B cell (primary cell): ENCODE data around the gene NDUFB7. TPM values are rescaled to one million over a fixed set of nuclear protein-coding genes. Genes with fewer than 3 reads are reported as not detected.
A peak's percentile ranks its signal among the peaks of the same experiment; 100 is the strongest.

ENCODE experiments used
- ATAC-seq: fragments of 200-7000 bp; cut with Tn5 transposase; one replicate; pipeline ENCODE4 v1.10.0; 2021; ENCODE audit warnings: low read depth, mild to moderate bottlenecking, moderate number of reproducible peaks, moderate library complexity
- CTCF ChIA-PET: fragments of 350-600 bp; sonication (Branson Sonifier 250); formaldehyde crosslinking; loops from one replicate; lab custom pipeline; 2021; ENCODE audit warnings: antibody characterized with exemption, inconsistent platforms; lab: Charles Lee
- POLR2A ChIA-PET: fragments of 350-600 bp; sonication (Branson Sonifier 250); formaldehyde crosslinking; loops from one replicate; lab custom pipeline; 2021; ENCODE audit warnings: antibody characterized with exemption; lab: Charles Lee
- DNase-seq: peaks from one replicate; pipeline ENCODE4 v3.0.0; 2013
- H2AFZ ChIP-seq: 2 replicates; pipeline ENCODE4 v1.6.1; 2012; ENCODE audit warnings: mild to moderate bottlenecking, low read depth, low read length; ENCODE audit not compliant: insufficient read depth, poor library complexity, severe bottlenecking
- H3K27ac ChIP-seq, 2 donors: 1 replicate in 1 of 2; 2 replicates in 1 of 2; pipeline ENCODE4 v1.5.1; 2012 to 2013; ENCODE audit warnings: low read length in 2 of 2, mild to moderate bottlenecking in 2 of 2, moderate library complexity in 1 of 2
- H3K27me3 ChIP-seq, 4 experiments: fragments of 200-600 bp in 1 of 4; sonication (generic) in 1 of 4; replicated peaks in 1 of 4; 1 replicate in 2 of 4; 2 replicates in 2 of 4; pipeline versions ENCODE4 v1.6.1 to v1.7.0; 2013 to 2016; ENCODE audit warnings: low read length in 3 of 4, mild to moderate bottlenecking in 2 of 4, mixed read lengths in 1 of 4, moderate library complexity in 1 of 4; ENCODE audit not compliant: insufficient read depth in 4 of 4, control insufficient read depth in 3 of 4; ENCODE audit errors: control extremely low read depth in 1 of 4
- H3K36me3 ChIP-seq, 2 experiments: replicated peaks in 1 of 2; 1 replicate in 1 of 2; 2 replicates in 1 of 2; pipeline versions ENCODE4 v1.6.1 to v1.7.1; 2013; ENCODE audit warnings: low read length in 1 of 2; ENCODE audit not compliant: insufficient read depth in 2 of 2, control insufficient read depth in 1 of 2; ENCODE audit errors: control extremely low read depth in 1 of 2, extremely low read depth in 1 of 2
- H3K4me1 ChIP-seq, 2 donors: fragments of 200-600 bp in 1 of 2; sonication (generic) in 1 of 2; 1 replicate in 1 of 2; 2 replicates in 1 of 2; pipeline versions ENCODE4 v1.5.1 to v1.6.1; 2013 to 2017; ENCODE audit warnings: low read length in 2 of 2; ENCODE audit not compliant: control insufficient read depth in 2 of 2, insufficient read depth in 2 of 2
- H3K4me2 ChIP-seq: replicated peaks from 2 replicates; pipeline ENCODE3; 2012; ENCODE audit warnings: mild to moderate bottlenecking, low read depth, low read length; ENCODE audit not compliant: poor library complexity, severe bottlenecking
- H3K4me3 ChIP-seq, 5 experiments: fragments of 200-600 bp in 1 of 5; sonication (generic) in 1 of 5; 1 replicate in 3 of 5; 2 replicates in 2 of 5; pipeline versions ENCODE4 v1.5.1 to v1.7.0; 2011 to 2016; ENCODE audit warnings: low read length in 4 of 5, mild to moderate bottlenecking in 4 of 5, low read depth in 2 of 5, control low read depth in 1 of 5, moderate library complexity in 1 of 5; ENCODE audit not compliant: insufficient read depth in 1 of 5; ENCODE audit errors: control extremely low read depth in 1 of 5, extremely low read depth in 1 of 5
- H3K79me2 ChIP-seq: fragments of 200-600 bp; sonication (generic); one replicate; pipeline ENCODE4 v1.6.0; 2016; ENCODE audit warnings: low read length; ENCODE audit not compliant: control insufficient read depth, insufficient read depth
- H3K9ac ChIP-seq: fragments of 200-600 bp; sonication (generic); 2 replicates; pipeline ENCODE4 v1.6.1; 2017; ENCODE audit warnings: mild to moderate bottlenecking, low read length, moderate library complexity
- H3K9me3 ChIP-seq, 3 donors: one replicate each; pipeline versions ENCODE4 v1.6.1 to v1.7.1; 2013; ENCODE audit warnings: low read length in 2 of 3; ENCODE audit not compliant: control insufficient read depth in 2 of 3, insufficient read depth in 1 of 3; ENCODE audit errors: control extremely low read depth in 1 of 3
- H4K20me1 ChIP-seq: 2 replicates; pipeline ENCODE4 v1.6.0; 2012; ENCODE audit warnings: mild to moderate bottlenecking, low read length; ENCODE audit not compliant: insufficient read depth, control insufficient read depth, poor library complexity, severe bottlenecking
- H3K27ac Mint-ChIP-seq: one replicate; pipeline ENCODE4 v1.8.0; 2021; ENCODE audit warnings: mixed read lengths
- H3K27me3 Mint-ChIP-seq: one replicate; pipeline ENCODE4 v1.8.0; 2021; ENCODE audit warnings: mixed read lengths
- H3K4me1 Mint-ChIP-seq: one replicate; pipeline ENCODE4 v1.8.0; 2021; ENCODE audit warnings: mixed read lengths
- H3K4me3 Mint-ChIP-seq: one replicate; pipeline ENCODE4 v1.8.0; 2021; ENCODE audit warnings: mixed read lengths
- H3K9me3 Mint-ChIP-seq: one replicate; pipeline ENCODE4 v1.8.0; 2022; ENCODE audit warnings: mixed read lengths; ENCODE audit not compliant: insufficient read depth
- EZH2 ChIP-seq: IDR thresholded peaks from 2 replicates; pipeline ENCODE4 v1.6.1; 2012; ENCODE audit warnings: borderline replicate concordance, low read depth, mild to moderate bottlenecking, moderate library complexity, low read length; ENCODE audit not compliant: insufficient read depth, poor library complexity, severe bottlenecking
- WGBS: methylation state at CpG from one replicate; pipeline ENCODE4 v1.1.5; 2013; ENCODE audit warnings: missing lambda C conversion rate; ENCODE audit not compliant: insufficient coverage; 5-methylcytosine and 5-hydroxymethylcytosine counted together
- intact Hi-C: fragments of 100-400 bp; cut with micrococcal nuclease; formaldehyde crosslinking; loops from one replicate; pipeline ENCODE4 v1.10.0; 2022
- polyA plus RNA-seq: library from polyadenylated mRNA; depleted of rRNA; stranded (reverse); fragments of >200 nt; gene quantifications from 2 replicates; pipeline ENCODE4 v1.2.3, GENCODE V29; 2012
- total RNA-seq, 2 donors: library from RNA; stranded (reverse); fragments of 120-200 nt in 1 of 2; gene quantifications; 1 replicate in 1 of 2; 2 replicates in 1 of 2; pipeline versions ENCODE4 v1.2.3 to v1.2.4, GENCODE V29; 2013 to 2022
- TF ChIP-seq, protein P1 (sequence below): fragments of 200-600 bp; IDR thresholded peaks from one replicate; pipeline ENCODE4 v1.8.0; 2022; ENCODE audit warnings: antibody characterized with exemption, mild to moderate bottlenecking

The NDUFB7 gene
- total and polyA plus RNA-seq, 2 donors (not counting 1 experiment from before 2014, with no cell fraction given): 71.5 to 168 TPM

DNA sequence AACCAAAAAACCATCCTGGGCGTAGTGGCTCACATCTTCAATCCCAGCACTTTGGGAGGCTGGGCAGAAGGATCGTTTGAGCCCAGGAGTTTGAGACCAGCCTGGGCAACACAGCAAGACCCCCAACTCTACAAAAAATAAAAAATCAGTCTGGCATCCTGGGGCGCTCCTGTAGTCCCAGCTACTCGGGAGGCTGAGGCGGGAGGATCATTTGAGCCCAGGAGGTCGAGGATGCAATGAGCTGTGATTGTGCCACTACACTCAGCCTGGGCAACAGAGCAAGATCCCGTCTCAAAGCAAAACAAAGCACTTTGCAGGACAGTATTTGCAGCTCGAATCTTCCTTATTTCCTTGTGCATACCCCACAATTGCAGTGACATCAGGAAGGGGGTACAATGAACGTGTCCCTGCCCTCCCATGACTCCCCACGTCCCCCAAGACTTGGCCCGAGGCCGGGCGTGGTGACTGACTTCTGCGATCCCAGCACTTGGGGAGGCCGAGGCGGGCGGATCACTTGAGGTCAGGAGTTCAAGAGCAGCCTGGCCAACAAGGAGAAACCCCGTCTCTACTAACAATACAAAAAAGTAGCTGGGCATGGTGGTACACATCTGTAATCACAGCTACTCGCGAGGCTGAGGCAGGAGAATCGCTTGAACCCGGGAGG, 870 bp downstream of the NDUFB7 start:
- peak overlapping the region; percentile 77 for H3K4me2 ChIP-seq
- peak overlapping the region in 4 of 5 experiments; percentile 77 to 97 (median 94) for H3K4me3 ChIP-seq
- intact Hi-C loops: loop anchor here (5.0 to 10.0 kb wide), 3 partner anchors 96 to 554 kb away; a partner anchor contains a TSS
- H3K9me3 ChIP-seq: no peaks in the 10 kb centered on the region
- H3K27me3 Mint-ChIP-seq: no peaks in the 10 kb centered on the region
- DNase-seq: no peak
- peaks cover 0 to 18% of the 10 kb centered on the region in 2 experiments for H3K36me3 ChIP-seq
- TF ChIP-seq, protein P1, sequence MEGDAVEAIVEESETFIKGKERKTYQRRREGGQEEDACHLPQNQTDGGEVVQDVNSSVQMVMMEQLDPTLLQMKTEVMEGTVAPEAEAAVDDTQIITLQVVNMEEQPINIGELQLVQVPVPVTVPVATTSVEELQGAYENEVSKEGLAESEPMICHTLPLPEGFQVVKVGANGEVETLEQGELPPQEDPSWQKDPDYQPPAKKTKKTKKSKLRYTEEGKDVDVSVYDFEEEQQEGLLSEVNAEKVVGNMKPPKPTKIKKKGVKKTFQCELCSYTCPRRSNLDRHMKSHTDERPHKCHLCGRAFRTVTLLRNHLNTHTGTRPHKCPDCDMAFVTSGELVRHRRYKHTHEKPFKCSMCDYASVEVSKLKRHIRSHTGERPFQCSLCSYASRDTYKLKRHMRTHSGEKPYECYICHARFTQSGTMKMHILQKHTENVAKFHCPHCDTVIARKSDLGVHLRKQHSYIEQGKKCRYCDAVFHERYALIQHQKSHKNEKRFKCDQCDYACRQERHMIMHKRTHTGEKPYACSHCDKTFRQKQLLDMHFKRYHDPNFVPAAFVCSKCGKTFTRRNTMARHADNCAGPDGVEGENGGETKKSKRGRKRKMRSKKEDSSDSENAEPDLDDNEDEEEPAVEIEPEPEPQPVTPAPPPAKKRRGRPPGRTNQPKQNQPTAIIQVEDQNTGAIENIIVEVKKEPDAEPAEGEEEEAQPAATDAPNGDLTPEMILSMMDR: no peak
- no peak for TF ChIP-seq EZH2
- no peaks in the 10 kb centered on the region for H3K27me3 ChIP-seq
- H3K4me3 Mint-ChIP-seq: peak overlapping the region; percentile 97
- peak overlapping the region; percentile 80 for H2AFZ ChIP-seq
- H3K9ac ChIP-seq: peak overlapping the region; percentile 73
- H3K79me2 ChIP-seq: peaks cover 38% of the 10 kb centered on the region
- 58% methylated on average over 22 of the region's 22 CpGs for WGBS
- H4K20me1 ChIP-seq: peaks cover 39% of the 10 kb centered on the region
- H3K27ac Mint-ChIP-seq: peak overlapping the region; percentile 93
- H3K27ac ChIP-seq: peak overlapping the region; percentile 42 to 45
- H3K4me1 ChIP-seq: peaks cover 21 to 37% of the 10 kb centered on the region in 2 donors
- peaks cover 46% of the 10 kb centered on the region for H3K4me1 Mint-ChIP-seq
- CTCF ChIA-PET: interaction anchor here (1.0 to 13.4 kb wide), 5 partner anchors 14 to 117 kb away, joined by 3 to 681 read pairs (median 16); partner anchors contain the start of genes ADGRE3 and ZNF333
- no peaks in the 10 kb centered on the region for H3K9me3 Mint-ChIP-seq
- ATAC-seq: no peak
- POLR2A ChIA-PET: interaction anchor here (0.6 to 5.1 kb wide), 3 partner anchors 117 to 576 kb away, joined by 3 to 90 read pairs (median 4); partner anchors contain the start of gene ZNF333

- Mint-ChIP-seq H3K9me3 (no peaks in the 10 kb centered on the region), H3K27ac (peak overlapping the region; percentile 37), H3K4me1 (peaks cover 34% of the 10 kb centered on the region), H3K27me3 (no peaks in the 10 kb centered on the region), H3K4me3 (no peak overlapping the region)
- no peak overlapping the region for H2AFZ ChIP-seq
- H4K20me1 ChIP-seq: peaks cover 57% of the 10 kb centered on the region
- H3K36me3 ChIP-seq: peaks cover 0 to 37% of the 10 kb centered on the region in 2 experiments
- intact Hi-C loops: no loop called here
- ATAC-seq (no peak), DNase-seq (no peak)
- 96% methylated on average over 10 of the region's 11 CpGs for WGBS
- peaks cover 9 to 14% of the 10 kb centered on the region in 2 donors for H3K4me1 ChIP-seq
- H3K4me3 ChIP-seq: no peak overlapping the region
- POLR2A ChIA-PET: no interaction called here
- no peak overlapping the region for H3K27ac ChIP-seq
- CTCF ChIA-PET: interaction anchor here (0.6 to 13.4 kb wide), 3 partner anchors 10 to 121 kb away, joined by 3 to 681 read pairs (median 3); partner anchors contain the start of gene ZNF333
- no peaks in the 10 kb centered on the region for H3K27me3 ChIP-seq
- H3K9me3 ChIP-seq: no peaks in the 10 kb centered on the region
- H3K79me2 ChIP-seq: peaks cover 41% of the 10 kb centered on the region
- H3K4me2 ChIP-seq: no peak overlapping the region
- TF ChIP-seq, protein P1: no peak
- TF ChIP-seq EZH2: no peak
- H3K9ac ChIP-seq: no peak overlapping the region
These were observed 4.8 kb downstream of the NDUFB7 start for GRCh38 chr19:14567079-14567478.
